Adipose tissue (tissue), 3 donors: ENCODE results near the gene FAM161A. TPM values are rescaled to one million over a fixed set of nuclear protein-coding genes. Genes with fewer than 3 reads are reported as not detected.

Experiments used
- H3K27ac ChIP-seq: one replicate; pipeline ENCODE4 v1.5.1; 2013; ENCODE audit warnings: low read depth, low read length
- WGBS, 3 donors: extraction: QIAGEN DNeasy Blood & Tissue Kit; methylation state at CpG; one replicate each; pipeline ENCODE4 v1.1.7; 2013; 5-methylcytosine and 5-hydroxymethylcytosine counted together
- polyA plus RNA-seq, 3 donors: library from polyadenylated mRNA; stranded (reverse); fragments of 200-250 nt; gene quantifications; one replicate each; pipeline ENCODE4 v1.2.3, GENCODE V29; 2013
- donor health status: healthy with polysubstance abuse.
- donor health status: Bipolar disorder and iron deficiency.
- donor health status: healthy.

Gene FAM161A
- polyA plus RNA-seq, 3 donors: 1.4 to 2.1 (median 1.8) TPM

GRCh38 chr2:61795408-61795807, 58.5 kb downstream of the FAM161A start:
- WGBS, 3 donors: 90 to 100% (median 96%) methylated on average over 2 of the region's 2 CpGs

GRCh38 chr2:61793389-61793836, 60.4 kb downstream of the FAM161A start:
- WGBS, 3 donors: 12 to 18% (median 14%) methylated on average over 20 of the region's 20 CpGs
- H3K27ac ChIP-seq: no peak overlapping the region

More at GRCh38 chr2:61795408-61795807, 58.5 kb downstream of the FAM161A start:
- H3K27ac ChIP-seq: no peak overlapping the region

DNA sequence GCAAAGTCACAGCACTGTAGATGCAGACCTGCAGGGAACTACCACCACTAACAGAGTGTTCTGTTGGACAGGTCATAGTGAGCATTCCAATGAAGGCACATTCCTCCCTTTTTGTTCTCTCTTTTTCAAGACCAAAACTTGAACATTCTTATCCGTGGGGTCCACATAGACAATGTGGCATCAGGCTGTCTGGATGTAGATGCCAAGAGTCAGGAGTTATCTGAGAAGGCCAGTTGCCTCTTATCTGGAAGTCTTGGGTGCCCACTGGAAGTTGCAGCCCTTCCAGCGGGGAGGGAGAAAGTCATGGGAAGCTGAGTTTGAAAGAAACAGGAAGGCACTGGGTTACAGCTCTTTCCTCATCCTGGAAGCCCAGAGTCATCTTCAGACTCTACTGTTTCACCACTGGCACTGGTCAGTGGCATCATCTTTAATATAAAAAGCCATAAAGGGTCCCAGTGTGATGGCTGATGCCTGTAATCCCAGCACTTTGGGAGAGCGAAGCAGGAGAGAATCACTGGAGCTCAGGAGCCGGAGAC, 61.4 kb downstream of the FAM161A start:
- 84 to 96% (median 86%) methylated on average over 4 of the region's 4 CpGs for WGBS, 3 donors
- no peak overlapping the region for H3K27ac ChIP-seq

GRCh38 chr2:61789807-61790602, 63.9 kb downstream of the FAM161A start:
- 80 to 83% (median 82%) methylated on average over 8 of the region's 8 CpGs for WGBS, 3 donors

DNA sequence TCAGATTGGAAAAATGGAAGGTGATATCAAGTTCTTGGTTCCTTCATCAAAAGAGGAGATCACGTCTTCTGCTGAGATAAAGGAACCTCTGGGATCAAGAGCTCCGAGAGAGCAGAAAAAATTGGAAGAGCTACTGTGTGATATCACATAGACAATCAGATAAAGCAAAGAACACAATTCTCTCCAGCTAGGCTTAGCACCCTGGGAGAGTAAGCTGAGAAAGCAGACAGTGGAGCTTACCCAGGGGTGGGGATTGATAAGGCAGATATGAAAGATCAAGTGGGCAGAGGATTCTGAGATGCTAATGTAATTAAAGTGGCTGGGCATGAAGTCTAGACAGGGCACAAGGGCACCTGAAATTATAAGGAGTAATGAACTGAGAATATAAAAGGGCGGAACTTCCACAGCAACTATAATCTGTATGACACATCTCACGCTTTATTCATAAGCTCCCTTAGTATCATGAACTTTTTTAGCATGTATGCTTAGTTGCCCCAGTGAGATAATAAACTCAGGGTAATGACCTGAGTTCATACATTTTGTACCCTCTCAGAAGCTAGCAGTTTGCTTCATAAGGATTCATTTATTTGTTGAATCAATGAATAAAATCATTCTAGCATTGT, 65.8 kb downstream of the FAM161A start:
- 86 to 93% (median 87%) methylated on average over 4 of the region's 4 CpGs for WGBS, 3 donors

More at GRCh38 chr2:61789807-61790602, 63.9 kb downstream of the FAM161A start:
- no peak overlapping the region for H3K27ac ChIP-seq

GRCh38 chr2:61786876-61787275, 67.0 kb downstream of the FAM161A start:
- no peak overlapping the region for H3K27ac ChIP-seq
- 79 to 92% (median 88%) methylated on average over 2 of the region's 2 CpGs for WGBS, 3 donors

More for the DNA sequence above, 65.8 kb downstream of the FAM161A start:
- no peak overlapping the region for H3K27ac ChIP-seq

DNA sequence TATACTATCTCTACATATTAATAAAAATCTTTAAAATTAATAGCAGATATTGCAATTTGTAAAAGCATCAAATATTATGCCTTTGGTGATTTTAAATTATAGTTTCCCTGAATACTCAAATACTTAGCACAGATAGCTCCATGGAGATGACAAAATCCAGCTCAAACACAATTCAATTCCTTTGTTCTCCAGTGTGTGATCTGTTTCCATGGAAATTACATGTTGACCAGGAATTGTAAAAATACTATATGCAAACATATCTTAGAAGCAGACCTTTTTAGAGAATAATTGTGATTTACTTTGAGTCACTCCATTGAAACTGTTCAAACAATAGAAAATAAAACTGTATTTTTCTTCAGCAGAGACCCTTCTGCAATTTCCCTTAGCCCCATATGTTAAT, 68.3 kb downstream of the FAM161A start:
- H3K27ac ChIP-seq: no peak overlapping the region

- WGBS, 3 donors: 81 to 84% (median 81%) methylated on average over 4 of the region's 4 CpGs
- no peak overlapping the region for H3K27ac ChIP-seq
Observed at GRCh38 chr2:61784643-61785042, 69.2 kb downstream of the FAM161A start.

- WGBS, 3 donors: 88 to 90% (median 90%) methylated on average over 8 of the region's 8 CpGs
- H3K27ac ChIP-seq: no peak overlapping the region
Observed at GRCh38 chr2:61775956-61776570, 77.8 kb downstream of the FAM161A start.

Other genes starting within 250 kb of the FAM161A start
- 10 to 100 TPM; 66.6 to 86.2 (median 78.4) TPM for gene CCT4, start 34.6 kb upstream of the FAM161A start, polyA plus RNA-seq
- 10 to 100 TPM; 22.2 to 59.6 (median 46.5) TPM for gene COMMD1, start 51.6 kb upstream of the FAM161A start, polyA plus RNA-seq